IPS-18a (cell line): ENCODE results near the gene AZU1.
"Not testable (repeated sequence)": the region's sequence is repeated elsewhere in the genome, so short reads cannot be mapped to it uniquely, and the experiment has no call there.

Experiments
- H3K27ac ChIP-seq: one replicate; pipeline ENCODE4 v1.5.1; 2013; ENCODE audit warnings: low read length
- H3K27me3 ChIP-seq: one replicate; pipeline ENCODE4 v1.6.1; 2013; ENCODE audit warnings: mild to moderate bottlenecking, low read length; ENCODE audit not compliant: control insufficient read depth, insufficient read depth
- H3K36me3 ChIP-seq: one replicate; pipeline ENCODE4 v1.6.1; 2013; ENCODE audit warnings: low read depth, low read length; ENCODE audit not compliant: control insufficient read depth
- H3K4me1 ChIP-seq: one replicate; pipeline ENCODE4 v1.6.1; 2013; ENCODE audit warnings: low read depth, low read length; ENCODE audit not compliant: control insufficient read depth
- H3K4me3 ChIP-seq: one replicate; pipeline ENCODE4 v1.5.1; 2013; ENCODE audit warnings: low read length
- H3K9ac ChIP-seq: one replicate; pipeline ENCODE4 v1.6.1; 2013; ENCODE audit warnings: mild to moderate bottlenecking, low read length, moderate library complexity
- H3K9me3 ChIP-seq: one replicate; pipeline ENCODE4 v1.6.1; 2013; ENCODE audit warnings: low read depth, low read length; ENCODE audit not compliant: control insufficient read depth

The AZU1 gene

DNA sequence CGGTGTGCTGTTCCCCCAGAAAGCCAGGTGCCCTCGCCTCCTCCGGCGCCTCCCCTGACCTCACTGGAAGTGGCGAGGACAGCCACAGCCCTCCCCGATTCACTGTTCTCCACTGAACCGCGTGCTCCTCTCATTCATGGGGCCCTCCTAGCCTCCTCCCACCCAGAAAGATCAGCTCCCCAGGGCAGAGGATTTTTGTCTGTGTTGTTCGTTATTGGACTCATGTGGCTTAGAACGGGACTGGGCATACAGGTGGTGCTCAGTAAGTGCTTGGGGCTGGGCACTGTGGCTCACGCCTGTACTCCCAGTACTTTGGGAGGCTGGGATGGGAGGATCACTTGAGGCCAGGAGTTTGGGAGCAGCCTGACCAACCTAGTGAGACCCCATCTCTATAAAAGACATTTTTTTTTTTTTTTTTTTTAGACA lies 16.9 kb downstream of the AZU1 start:
- H3K27ac ChIP-seq = no peak overlapping the region
- no peaks in the 10 kb centered on the region for H3K9me3 ChIP-seq
- H3K27me3 ChIP-seq = peaks cover 21% of the 10 kb centered on the region
- no peaks in the 10 kb centered on the region for H3K4me1 ChIP-seq
- H3K4me3 ChIP-seq = no peak overlapping the region
- no peaks in the 10 kb centered on the region for H3K36me3 ChIP-seq
- H3K9ac ChIP-seq = no peak overlapping the region

DNA sequence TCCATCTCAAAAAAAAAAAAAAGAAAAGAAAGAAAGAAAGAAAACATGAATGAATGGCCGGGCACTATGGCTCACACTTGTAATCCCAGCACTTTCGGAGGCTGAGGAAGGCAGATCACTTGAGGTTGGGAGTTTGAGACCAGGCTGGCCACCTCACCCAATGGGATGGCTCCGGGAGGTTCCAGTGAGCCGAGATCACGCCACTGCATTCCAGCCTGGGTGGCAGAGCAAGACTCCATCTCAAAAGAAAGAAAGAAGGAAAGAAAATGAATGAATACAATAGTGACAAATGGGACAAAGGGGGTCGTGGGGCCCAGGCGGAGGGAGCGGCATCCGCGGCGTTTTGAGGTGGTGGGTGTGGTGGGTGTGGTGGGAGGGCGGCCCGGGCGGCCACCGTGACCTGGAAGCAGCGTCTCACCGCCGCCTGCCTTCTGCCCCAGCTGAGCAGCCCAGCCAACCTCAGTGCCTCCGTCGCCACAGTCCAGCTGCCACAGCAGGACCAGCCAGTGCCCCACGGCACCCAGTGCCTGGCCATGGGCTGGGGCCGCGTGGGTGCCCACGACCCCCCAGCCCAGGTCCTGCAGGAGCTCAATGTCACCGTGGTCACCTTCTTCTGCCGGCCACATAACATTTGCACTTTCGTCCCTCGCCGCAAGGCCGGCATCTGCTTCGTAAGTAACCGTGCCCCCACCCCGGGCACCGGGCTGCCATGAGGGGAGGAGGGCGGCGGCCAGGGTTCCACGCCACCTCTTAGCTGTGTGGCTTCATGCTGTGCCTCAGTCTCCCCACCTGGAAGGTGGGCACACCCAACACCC lies 18.3 kb downstream of the AZU1 start:
- no peaks in the 10 kb centered on the region for H3K9me3 ChIP-seq
- peaks cover 21% of the 10 kb centered on the region for H3K27me3 ChIP-seq
- no peak overlapping the region for H3K9ac ChIP-seq
- no peak overlapping the region for H3K4me3 ChIP-seq
- no peak overlapping the region for H3K27ac ChIP-seq
- H3K36me3 ChIP-seq = no peaks in the 10 kb centered on the region
- no peaks in the 10 kb centered on the region for H3K4me1 ChIP-seq

DNA sequence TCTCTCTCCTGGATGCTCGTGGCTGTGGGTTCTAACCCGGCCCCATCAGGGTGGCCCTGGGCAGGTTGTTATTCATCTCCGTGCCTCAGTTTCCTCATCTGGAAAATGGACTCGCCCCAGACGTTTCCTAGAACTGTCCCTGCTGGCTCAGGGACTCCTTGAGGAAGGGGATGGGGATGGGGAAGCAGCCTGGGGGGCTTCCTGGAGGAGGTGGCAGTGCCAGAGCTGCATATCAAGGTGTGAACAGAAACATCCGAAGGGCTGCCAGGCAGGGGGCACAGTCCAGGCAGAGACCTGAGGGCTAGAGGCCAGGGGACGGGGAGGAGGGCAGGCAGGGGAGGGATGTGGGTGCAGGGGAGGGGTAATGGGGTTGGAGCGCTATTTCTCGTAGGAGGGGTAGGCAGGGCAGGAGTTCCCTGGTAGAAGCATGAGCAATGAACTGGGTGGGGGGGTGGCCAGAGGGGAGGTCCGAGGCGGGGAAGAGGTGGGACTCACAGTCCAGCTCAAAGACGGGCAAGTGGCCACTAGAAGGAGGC lies 20.8 kb downstream of the AZU1 start:
- Histone ChIP-seq H3K27ac (no peak overlapping the region), H3K9me3 (no peaks in the 10 kb centered on the region), H3K27me3 (peaks cover 11% of the 10 kb centered on the region), H3K4me3 (no peak overlapping the region), H3K9ac (no peak overlapping the region), H3K4me1 (no peaks in the 10 kb centered on the region), H3K36me3 (no peaks in the 10 kb centered on the region)

DNA sequence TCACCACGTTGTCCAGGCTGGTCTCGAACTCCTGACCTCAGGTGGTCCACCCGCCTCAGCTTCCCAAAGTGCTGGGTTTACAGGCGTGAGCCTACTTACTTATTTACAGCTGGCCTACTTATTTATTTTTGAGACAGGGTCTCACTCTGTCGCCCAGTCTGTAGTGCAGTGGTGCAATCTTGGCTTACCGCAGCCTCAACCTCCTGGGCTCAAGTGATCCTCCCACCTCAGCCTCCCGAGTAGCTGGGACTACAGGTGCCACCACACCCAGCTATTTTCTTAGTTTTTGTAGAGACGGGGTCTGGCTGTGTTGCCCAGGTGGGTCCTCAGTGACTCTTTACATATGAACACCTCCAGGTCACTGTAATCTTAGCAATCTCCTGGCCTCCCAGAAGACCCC lies 21.6 kb downstream of the AZU1 start:
- H3K27me3 ChIP-seq, H3K27ac ChIP-seq, H3K36me3 ChIP-seq, H3K4me3 ChIP-seq, H3K9me3 ChIP-seq, H3K4me1 ChIP-seq, H3K9ac ChIP-seq: not testable (repeated sequence)

DNA sequence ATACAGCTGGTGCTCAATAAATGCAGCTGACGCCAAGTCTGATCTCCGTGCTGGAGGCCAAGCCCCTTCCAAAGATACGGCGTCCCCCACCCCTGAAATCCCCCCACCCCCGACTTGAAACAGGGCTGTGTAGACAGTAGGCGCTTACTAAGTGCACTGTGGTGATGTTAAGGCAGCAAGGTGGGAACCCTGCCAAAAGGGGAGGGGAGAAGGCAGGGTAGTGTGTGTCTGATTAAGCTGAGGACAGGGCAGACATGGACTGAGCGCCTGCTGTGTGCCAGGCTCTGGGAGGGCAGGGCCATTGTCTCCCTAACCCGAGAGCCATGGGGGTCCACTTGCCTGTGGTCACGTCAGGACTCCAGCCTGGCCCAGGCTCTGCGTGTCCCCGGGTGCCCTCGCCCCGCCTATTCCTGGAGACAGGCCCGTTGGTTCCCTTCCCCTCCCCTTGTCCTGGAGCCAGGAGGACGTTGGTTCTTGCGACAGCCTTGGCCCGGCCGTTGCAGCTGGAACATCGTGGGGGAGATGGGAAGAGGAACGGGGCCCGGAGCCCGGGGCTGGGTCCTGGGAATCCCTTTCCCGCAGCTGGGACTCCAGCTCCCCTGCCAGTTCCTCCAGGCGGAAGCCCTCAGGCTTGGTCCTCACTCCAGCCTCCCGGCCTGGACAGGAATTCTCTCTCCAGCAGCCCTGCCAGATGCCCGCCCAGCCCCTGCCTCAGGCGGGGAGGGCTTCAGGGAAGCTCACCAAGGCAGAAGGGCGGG lies 22.8 kb downstream of the AZU1 start:
- Histone ChIP-seq H3K27me3 (no peaks in the 10 kb centered on the region), H3K27ac (no peak overlapping the region), H3K4me3 (no peak overlapping the region), H3K9ac (no peak overlapping the region), H3K4me1 (no peaks in the 10 kb centered on the region), H3K36me3 (no peaks in the 10 kb centered on the region), H3K9me3 (no peaks in the 10 kb centered on the region)

DNA sequence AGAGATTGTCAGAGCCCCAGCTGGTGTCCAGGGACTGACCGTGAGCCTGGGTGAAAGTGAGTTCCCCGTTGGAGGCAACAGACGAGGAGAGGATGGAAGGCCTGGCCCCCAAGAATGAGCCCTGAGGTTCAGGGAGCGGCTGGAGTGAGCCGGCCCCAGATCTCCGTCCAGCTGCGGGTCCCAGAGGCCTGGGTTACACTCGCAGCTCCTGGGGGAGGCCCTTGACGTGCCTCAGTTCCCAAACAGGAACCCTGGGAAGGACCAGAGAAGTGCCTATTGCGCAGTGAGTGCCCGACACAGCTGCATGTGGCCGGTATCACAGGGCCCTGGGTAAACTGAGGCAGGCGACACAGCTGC lies 23.3 kb downstream of the AZU1 start:
- Histone ChIP-seq H3K9ac (no peak overlapping the region), H3K27me3 (no peaks in the 10 kb centered on the region), H3K4me1 (no peaks in the 10 kb centered on the region), H3K4me3 (no peak overlapping the region), H3K36me3 (no peaks in the 10 kb centered on the region), H3K27ac (no peak overlapping the region), H3K9me3 (no peaks in the 10 kb centered on the region)

DNA sequence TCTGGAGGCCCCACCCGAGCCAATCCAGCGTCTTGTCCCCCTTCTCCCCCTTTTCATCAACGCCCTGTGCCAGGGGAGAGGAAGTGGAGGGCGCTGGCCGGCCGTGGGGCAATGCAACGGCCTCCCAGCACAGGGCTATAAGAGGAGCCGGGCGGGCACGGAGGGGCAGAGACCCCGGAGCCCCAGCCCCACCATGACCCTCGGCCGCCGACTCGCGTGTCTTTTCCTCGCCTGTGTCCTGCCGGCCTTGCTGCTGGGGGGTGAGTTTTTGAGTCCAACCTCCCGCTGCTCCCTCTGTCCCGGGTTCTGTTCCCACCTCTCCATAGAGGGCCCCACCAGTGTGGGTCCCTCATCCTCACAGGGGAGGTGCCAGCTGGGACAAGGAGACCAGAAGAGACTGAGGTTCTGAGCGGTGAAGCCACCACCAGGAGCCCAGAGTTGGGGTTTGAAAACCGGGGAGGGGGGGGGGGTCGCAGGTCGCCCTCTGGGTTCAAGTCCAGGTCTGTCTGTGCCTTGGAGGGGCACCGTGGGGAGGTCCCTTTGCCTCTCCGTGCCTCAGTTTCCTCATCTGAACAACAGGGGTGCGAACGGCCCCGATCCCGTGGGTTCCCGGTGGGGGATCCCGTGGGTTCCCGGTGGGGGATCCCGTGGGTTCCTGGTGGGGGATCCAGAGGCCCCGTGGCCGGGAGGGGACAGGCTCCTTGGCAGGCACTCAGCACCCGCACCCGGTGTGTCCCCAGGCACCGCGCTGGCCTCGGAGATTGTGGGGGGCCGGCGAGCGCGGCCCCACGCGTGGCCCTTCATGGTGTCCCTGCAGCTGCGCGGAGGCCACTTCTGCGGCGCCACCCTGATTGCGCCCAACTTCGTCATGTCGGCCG lies 24.7 kb downstream of the AZU1 start, which contains the start of gene ELANE:
Gene ELANE, plus strand, starts transcription at position 168 of the 878 bp plus-strand sequence. Its CDS starts 26 bp downstream, at position 194.
- Histone ChIP-seq H3K27ac (no peak within 1 kb of the TSS), H3K9ac (no peak within 1 kb of the TSS), H3K9me3 (no peaks in the 10 kb centered on the region), H3K4me3 (no peak within 1 kb of the TSS), H3K36me3 (no peaks in the 10 kb centered on the region), H3K27me3 (no peaks in the 10 kb centered on the region), H3K4me1 (no peaks in the 10 kb centered on the region)

DNA sequence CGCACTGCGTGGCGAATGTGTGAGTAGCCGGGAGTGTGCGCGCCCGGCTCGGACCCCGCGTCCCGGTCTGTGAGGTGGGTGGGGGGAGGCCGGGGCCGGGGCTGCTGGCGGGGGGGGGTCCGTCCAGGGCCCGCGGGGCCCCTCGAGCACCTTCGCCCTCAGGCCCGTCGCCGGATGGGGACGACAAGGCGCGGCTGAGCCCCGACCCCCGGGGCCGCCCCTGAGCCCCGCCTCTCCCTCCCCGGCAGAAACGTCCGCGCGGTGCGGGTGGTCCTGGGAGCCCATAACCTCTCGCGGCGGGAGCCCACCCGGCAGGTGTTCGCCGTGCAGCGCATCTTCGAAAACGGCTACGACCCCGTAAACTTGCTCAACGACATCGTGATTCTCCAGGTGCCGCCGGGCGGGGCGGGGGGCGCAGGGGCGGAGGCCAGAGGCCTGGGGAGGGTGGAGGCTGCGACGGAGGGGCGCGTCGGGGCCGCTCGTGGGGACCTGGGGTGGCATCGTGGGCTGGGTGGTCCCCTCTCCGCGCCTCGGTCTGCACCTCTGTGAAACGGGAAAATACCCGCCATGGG lies 25.5 kb downstream of the AZU1 start:
- H3K36me3 ChIP-seq = no peaks in the 10 kb centered on the region
- no peak overlapping the region for H3K9ac ChIP-seq
- H3K27me3 ChIP-seq = no peaks in the 10 kb centered on the region
- H3K27ac ChIP-seq = no peak overlapping the region
- no peak overlapping the region for H3K4me3 ChIP-seq
- H3K9me3 ChIP-seq = no peaks in the 10 kb centered on the region
- no peaks in the 10 kb centered on the region for H3K4me1 ChIP-seq

DNA sequence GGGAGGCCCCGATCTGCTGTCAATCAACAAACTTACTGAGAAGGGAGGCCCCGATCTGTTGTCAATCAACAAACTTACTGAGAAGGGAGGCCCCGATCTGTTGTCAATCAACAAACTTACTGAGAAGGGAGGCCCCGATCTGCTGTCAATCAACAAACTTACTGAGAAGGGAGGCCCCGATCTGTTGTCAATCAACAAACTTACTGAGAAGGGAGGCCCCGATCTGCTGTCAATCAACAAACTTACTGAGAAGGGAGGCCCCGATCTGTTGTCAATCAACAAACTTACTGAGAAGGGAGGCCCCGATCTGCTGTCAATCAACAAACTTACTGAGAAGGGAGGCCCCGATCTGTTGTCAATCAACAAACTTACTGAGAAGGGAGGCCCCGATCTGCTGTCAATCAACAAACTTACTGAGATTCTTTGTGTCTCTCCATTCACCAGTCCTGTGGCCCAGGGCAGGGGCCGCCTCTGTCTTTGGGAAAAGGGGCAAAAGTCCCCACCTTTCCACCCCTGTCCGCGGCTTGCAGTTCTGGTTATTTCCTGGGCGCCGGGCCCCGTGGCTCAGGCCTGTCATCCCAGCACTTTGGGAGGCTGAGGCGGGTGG lies 26.1 kb downstream of the AZU1 start:
- not testable (repeated sequence) for H3K4me1 ChIP-seq, H3K27ac ChIP-seq, H3K4me3 ChIP-seq, H3K36me3 ChIP-seq, H3K9ac ChIP-seq, H3K9me3 ChIP-seq, H3K27me3 ChIP-seq

DNA sequence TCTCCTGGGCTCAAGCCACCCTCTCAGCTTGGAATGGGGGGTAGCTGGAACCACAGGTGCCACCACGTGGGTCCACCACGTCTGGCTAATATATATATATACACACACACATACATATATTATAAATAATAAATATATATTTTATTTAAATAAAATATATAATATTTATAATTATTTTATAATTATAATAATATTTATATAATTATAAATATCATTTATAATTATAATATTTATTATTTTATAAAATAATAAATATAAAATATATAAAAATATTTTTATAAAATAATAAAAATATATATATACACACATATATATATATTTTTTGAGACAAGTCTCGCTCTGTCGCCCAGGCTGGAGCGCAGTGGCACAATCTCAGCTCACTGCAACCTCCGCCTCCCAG lies 26.9 kb downstream of the AZU1 start:
- Histone ChIP-seq H3K4me3 (no peak overlapping the region), H3K27me3 (peaks cover 10% of the 10 kb centered on the region), H3K4me1 (no peaks in the 10 kb centered on the region), H3K9ac (no peak overlapping the region), H3K36me3 (no peaks in the 10 kb centered on the region), H3K27ac (no peak overlapping the region), H3K9me3 (no peaks in the 10 kb centered on the region)
